K562 (cell line): ENCODE results near the gene DPP3. TPM values are rescaled to one million over a fixed set of nuclear protein-coding genes. Genes with fewer than 3 reads are reported as not detected.

Source experiments
- ASH1L ChIP-seq: fragments of 450-650 bp; IDR thresholded peaks from 2 replicates; pipeline ENCODE4 v1.6.1; 2018; ENCODE audit warnings: borderline replicate concordance, mild to moderate bottlenecking, low read depth; ENCODE audit not compliant: partially characterized antibody
- FOXA1 ChIP-seq: fragments of 450-650 bp; IDR thresholded peaks from 2 replicates; pipeline ENCODE4 v1.6.1; 2016; ENCODE audit warnings: mild to moderate bottlenecking, borderline replicate concordance
- GTF3C2 ChIP-seq: IDR thresholded peaks from 3 replicates; pipeline ENCODE4 v1.6.1; 2011; ENCODE audit warnings: borderline replicate concordance, mild to moderate bottlenecking, moderate library complexity; ENCODE audit not compliant: insufficient read length; ENCODE audit errors: extremely low read depth
- JUND ChIP-seq, 2 experiments: IDR thresholded peaks; 2 replicates in 1 of 2; 3 replicates in 1 of 2; pipeline ENCODE4 v1.6.1; 2011; ENCODE audit warnings: borderline replicate concordance in 2 of 2, low read depth in 2 of 2, low read length in 2 of 2, improper control_type of control experiment in 1 of 2, missing biosample characterization in 1 of 2, missing genetic modification characterization in 1 of 2, missing genetic modification reagents in 1 of 2
- MEIS2 ChIP-seq: fragments of 450-650 bp; IDR thresholded peaks from 2 replicates; pipeline ENCODE4 v1.6.1; 2014; ENCODE audit warnings: mild to moderate bottlenecking; ENCODE audit not compliant: partially characterized antibody
- NEUROD1 ChIP-seq: fragments of 150-350 bp; IDR thresholded peaks from 2 replicates; pipeline ENCODE4 v1.6.1; 2014; ENCODE audit warnings: borderline replicate concordance, low read length, low read depth; ENCODE audit not compliant: partially characterized antibody
- SETDB1 ChIP-seq: IDR thresholded peaks from one replicate; pipeline ENCODE4 v1.6.1; 2012; ENCODE audit warnings: low read length, control low read depth, inconsistent platforms
- SIN3B ChIP-seq: fragments of 450-650 bp; IDR thresholded peaks from 2 replicates; pipeline ENCODE4 v1.6.1; 2017; ENCODE audit warnings: low read depth, mild to moderate bottlenecking, moderate library complexity
- TBP ChIP-seq: optimal IDR thresholded peaks from 2 replicates; pipeline ENCODE3; 2011; ENCODE audit warnings: low read depth, low read length, improper control_type of control experiment
- TOE1 ChIP-seq, 2 experiments: fragments of 450-650 bp in 1 of 2; sonication (generic) in 1 of 2; formaldehyde crosslinking in 1 of 2; IDR thresholded peaks; 2 replicates each; pipeline versions ENCODE4 v1.7.1 to v1.8.0; 2016 to 2022; ENCODE audit warnings: borderline replicate concordance in 2 of 2, mild to moderate bottlenecking in 2 of 2, antibody characterized with exemption in 1 of 2, inconsistent platforms in 1 of 2, low read depth in 1 of 2, missing genetic modification reagents in 1 of 2, moderate library complexity in 1 of 2
- ZFX ChIP-seq: sonication (generic); formaldehyde crosslinking; IDR thresholded peaks from 2 replicates; pipeline ENCODE4 v1.8.0; 2022; ENCODE audit warnings: mild to moderate bottlenecking, missing genetic modification reagents, moderate library complexity
- ZKSCAN1 ChIP-seq: fragments of 150-350 bp; IDR thresholded peaks from 2 replicates; pipeline ENCODE4 v1.6.1; 2016; ENCODE audit warnings: low read depth, low read length
- ZNF143 ChIP-seq: sonication (generic); formaldehyde crosslinking; IDR thresholded peaks from 2 replicates; pipeline ENCODE4 v1.9.0; 2022; ENCODE audit warnings: mild to moderate bottlenecking, missing genetic modification reagents
- ZNF639 ChIP-seq, 2 experiments: fragments of 200-800 bp in 1 of 2; sonication (Bioruptor generic) in 1 of 2; sonication (generic) in 1 of 2; formaldehyde crosslinking in 1 of 2; IDR thresholded peaks in 1 of 2; conservative IDR thresholded peaks in 1 of 2; 2 replicates each; pipeline versions ENCODE4 v1.5.0 to v1.6.1; 2016 to 2020; ENCODE audit warnings: missing compliant biosample characterization in 1 of 2, missing genetic modification characterization in 1 of 2, missing genetic modification reagents in 1 of 2
- polyA plus RNA-seq, 8 experiments: library from polyadenylated mRNA; depleted of rRNA in 4 of 8; stranded (reverse) in 5 of 8; unstranded in 3 of 8; fragments of >200 nt; fragmentation: Nextera tagmentation in 2 of 8; fragmentation: Illumina TruSeq in 1 of 8; extraction: Ambion mirVana in 2 of 8; extraction: Trizol in 1 of 8; gene quantifications; 2 replicates each; pipeline versions ENCODE4 v1.2.1 to v1.2.3, GENCODE V29; 2011 to 2014; ENCODE audit warnings: inconsistent platforms in 1 of 8, missing spikeins in 1 of 8
- total RNA-seq, 7 experiments: library from RNA; depleted of rRNA in 6 of 7; stranded (reverse); fragments of >200 nt in 6 of 7; fragmentation: Illumina TruSeq in 2 of 7; extraction: Trizol in 2 of 7; gene quantifications; 2 replicates each; pipeline versions ENCODE4 v1.2.1 to v1.2.3, GENCODE V29; 2011 to 2021; ENCODE audit warnings: low replicate concordance in 1 of 7
- TF ChIP-seq, protein P1 (sequence below): IDR thresholded peaks from 2 replicates; pipeline ENCODE4 v1.6.1; 2012; ENCODE audit warnings: low read depth, low read length, improper control_type of control experiment, borderline replicate concordance
- TF ChIP-seq, protein P2 (sequence below): fragments of 250-450 bp; sonication (Bioruptor Pico); IDR thresholded peaks from 2 replicates; pipeline ENCODE4 v1.5.0; 2021; ENCODE audit warnings: mild to moderate bottlenecking, borderline replicate concordance

Gene DPP3
- total and polyA plus RNA-seq, 9 of the 15 experiments (the other 6 are each of a cell fraction or from before 2014, with no cell fraction given), result 3.7 to 69.2 (median 43.3) TPM

DNA sequence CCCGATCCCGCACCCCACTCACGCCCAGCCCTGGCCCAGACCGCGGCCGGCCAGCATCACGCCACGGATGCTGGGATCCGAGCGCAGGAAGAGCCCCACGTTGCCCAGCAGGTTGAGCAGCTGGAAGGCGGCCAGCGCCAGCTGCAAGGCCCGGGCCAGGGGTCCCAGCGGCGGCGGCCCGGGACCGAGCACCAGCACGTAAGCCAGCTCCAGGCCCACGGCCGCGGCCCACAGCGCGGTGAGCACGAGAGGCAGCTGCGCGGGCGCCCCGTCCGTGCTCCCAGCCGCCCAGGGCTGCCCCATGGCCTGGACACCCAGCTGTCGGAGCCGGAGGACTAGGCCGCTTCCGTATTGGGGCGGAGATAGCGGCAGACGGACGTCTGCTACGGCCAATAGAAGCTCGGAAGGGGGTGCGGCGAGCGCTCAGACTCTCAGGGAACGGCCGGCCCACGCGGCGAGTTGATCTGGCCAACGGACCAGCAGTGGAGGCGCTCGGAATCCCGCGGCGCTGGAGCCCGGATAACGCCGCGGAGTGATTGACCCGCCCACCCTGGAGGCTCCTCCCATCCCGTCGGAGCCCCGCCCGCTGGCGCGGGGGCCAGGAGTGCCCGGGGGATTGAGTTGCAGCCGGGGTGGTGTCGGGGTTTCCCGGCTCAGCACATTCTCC is 65.6 kb downstream of the DPP3 start, which contains the start of gene ZDHHC24 (continued):
- TF ChIP-seq GTF3C2 (no peak), NEUROD1 (peak; percentile 76), SETDB1 (no peak), TOE1 (IDR thresholded peaks at IDR 0.05; ENCODE audit: borderline replicate concordance) (no peak), TOE1 (CRISPR knock-in tag; IDR thresholded peaks at IDR 0.05; ENCODE audit: borderline replicate concordance, low read depth) (no peak), JUND (IDR thresholded peaks at IDR 0.05; ENCODE audit: borderline replicate concordance, low read depth, low read length) (peak; percentile 11; the same call in 1 of the 2 replicates), JUND (tag; IDR thresholded peaks at IDR 0.05; ENCODE audit: borderline replicate concordance, low read depth, low read length) (no peak; the same call in 2 of the 3 replicates), ZFX (CRISPR knock-in tag) (peak; percentile 98), MEIS2 (peak; percentile 86), TBP (peak; percentile 46), ZNF143 (CRISPR knock-in tag) (0 out of 2 replicates have a peak, but pooled peaks have one; percentile 13), ASH1L (peak; percentile 50), FOXA1 (no peak), ZKSCAN1 (0 out of 2 replicates have a peak, but pooled peaks have one; percentile 11), ZNF639 (CRISPR knock-in tag; conservative IDR thresholded peaks at IDR 0.05 in 1 of 2, IDR thresholded peaks at IDR 0.05 in 1 of 2) (no peak), SIN3B (peak; percentile 48; the same call in 1 of the 2 replicates)
- TF ChIP-seq, protein P1, sequence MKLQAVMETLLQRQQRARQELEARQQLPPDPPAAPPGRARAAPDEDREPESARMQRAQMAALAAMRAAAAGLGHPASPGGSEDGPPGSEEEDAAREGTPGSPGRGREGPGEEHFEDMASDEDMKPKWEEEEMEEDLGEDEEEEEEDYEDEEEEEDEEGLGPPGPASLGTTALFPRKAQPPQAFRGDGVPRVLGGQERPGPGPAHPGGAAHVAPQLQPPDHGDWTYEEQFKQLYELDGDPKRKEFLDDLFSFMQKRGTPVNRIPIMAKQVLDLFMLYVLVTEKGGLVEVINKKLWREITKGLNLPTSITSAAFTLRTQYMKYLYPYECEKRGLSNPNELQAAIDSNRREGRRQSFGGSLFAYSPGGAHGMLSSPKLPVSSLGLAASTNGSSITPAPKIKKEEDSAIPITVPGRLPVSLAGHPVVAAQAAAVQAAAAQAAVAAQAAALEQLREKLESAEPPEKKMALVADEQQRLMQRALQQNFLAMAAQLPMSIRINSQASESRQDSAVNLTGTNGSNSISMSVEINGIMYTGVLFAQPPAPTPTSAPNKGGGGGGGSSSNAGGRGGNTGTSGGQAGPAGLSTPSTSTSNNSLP, result no peak
- TF ChIP-seq, protein P2, sequence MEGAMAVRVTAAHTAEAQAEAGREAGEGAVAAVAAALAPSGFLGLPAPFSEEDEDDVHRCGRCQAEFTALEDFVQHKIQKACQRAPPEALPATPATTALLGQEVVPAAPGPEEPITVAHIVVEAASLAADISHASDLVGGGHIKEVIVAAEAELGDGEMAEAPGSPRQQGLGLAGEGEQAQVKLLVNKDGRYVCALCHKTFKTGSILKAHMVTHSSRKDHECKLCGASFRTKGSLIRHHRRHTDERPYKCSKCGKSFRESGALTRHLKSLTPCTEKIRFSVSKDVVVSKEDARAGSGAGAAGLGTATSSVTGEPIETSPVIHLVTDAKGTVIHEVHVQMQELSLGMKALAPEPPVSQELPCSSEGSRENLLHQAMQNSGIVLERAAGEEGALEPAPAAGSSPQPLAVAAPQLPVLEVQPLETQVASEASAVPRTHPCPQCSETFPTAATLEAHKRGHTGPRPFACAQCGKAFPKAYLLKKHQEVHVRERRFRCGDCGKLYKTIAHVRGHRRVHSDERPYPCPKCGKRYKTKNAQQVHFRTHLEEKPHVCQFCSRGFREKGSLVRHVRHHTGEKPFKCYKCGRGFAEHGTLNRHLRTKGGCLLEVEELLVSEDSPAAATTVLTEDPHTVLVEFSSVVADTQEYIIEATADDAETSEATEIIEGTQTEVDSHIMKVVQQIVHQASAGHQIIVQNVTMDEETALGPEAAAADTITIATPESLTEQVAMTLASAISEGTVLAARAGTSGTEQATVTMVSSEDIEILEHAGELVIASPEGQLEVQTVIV (CRISPR knock-in tag), result no peak
